ENCODE measurements around the gene FARP2. TPM values are rescaled to one million over a fixed set of nuclear protein-coding genes. Genes with fewer than 3 reads are reported as not detected.

The FARP2 gene
- total and polyA plus RNA-seq, 2 experiments from 2014 or later = 16.0 to 22.6 TPM

GRCh38 chr2:241517297-241517696 is 161.2 kb downstream of the FARP2 start:
- Histone ChIP-seq H2AFZ (no peak overlapping the region), H3F3A (replicated peaks; ENCODE audit: low read depth) (peaks cover 8% of the 10 kb centered on the region), H3K27ac (ENCODE audit: low read depth) (no peak overlapping the region), H3K9me2 (ENCODE audit: insufficient read depth) (0 out of 2 replicates have a peak, but pooled peaks cover 5% of the 10 kb centered on the region), H3K36me3 (ENCODE audit: insufficient read depth) (no peaks in the 10 kb centered on the region), H3K79me2 (replicated peaks; ENCODE audit: insufficient read depth) (no peaks in the 10 kb centered on the region), H3K27me3 (ENCODE audit: insufficient read depth) (no peaks in the 10 kb centered on the region), H3K4me1 (ENCODE audit: insufficient read depth) (no peaks in the 10 kb centered on the region; the same call in 1 of the 2 replicates), H3K4me3 (no peak overlapping the region), H4K20me1 (replicated peaks; ENCODE audit: insufficient read depth) (no peaks in the 10 kb centered on the region; the same call in 1 of the 2 replicates), H3K4me2 (no peak overlapping the region)
- TF ChIP-seq REST (IDR thresholded peaks at IDR 0.05; ENCODE audit: unreplicated experiment) = no peak
- TF ChIP-seq STAT1 (IDR thresholded peaks at IDR 0.05; ENCODE audit: unreplicated experiment) = no peak
- no peak for TF ChIP-seq EZH2 (IDR thresholded peaks at IDR 0.05; ENCODE audit: low read depth, unreplicated experiment)
- no peak for TF ChIP-seq CREB1 (CRISPR knock-in tag; IDR thresholded peaks at IDR 0.05; ENCODE audit: low read depth)
- no peak for TF ChIP-seq NANOG (IDR thresholded peaks at IDR 0.05; ENCODE audit: borderline replicate concordance)
- no peak for TF ChIP-seq JUNB (IDR thresholded peaks at IDR 0.05; ENCODE audit: unreplicated experiment)
- no peak for TF ChIP-seq POLR2AphosphoS5 (IDR thresholded peaks at IDR 0.05; ENCODE audit: low read depth)
- no peak for TF ChIP-seq ZNF331 (CRISPR knock-in tag; IDR thresholded peaks at IDR 0.05; ENCODE audit: low read depth)
- no peak for TF ChIP-seq ETS1 (IDR thresholded peaks at IDR 0.05)
- TF ChIP-seq CTCF (conservative IDR thresholded peaks at IDR 0.05; ENCODE audit: low read depth in 2 of 2) = no peak
- no peak for TF ChIP-seq ZNF462 (CRISPR knock-in tag; IDR thresholded peaks at IDR 0.05)
- no peak for TF ChIP-seq EZH2phosphoT487 (IDR thresholded peaks at IDR 0.05; ENCODE audit: unreplicated experiment)
- TF ChIP-seq ZNF114 (CRISPR knock-in tag; IDR thresholded peaks at IDR 0.05) = no peak
- Mint-ChIP-seq H3K36me3 (ENCODE audit: low read depth) (peaks cover 7% of the 10 kb centered on the region), H3K27me3 (ENCODE audit: insufficient read depth, low read depth, poor library complexity) (peaks cover 15% of the 10 kb centered on the region), H3K4me3 (no peak overlapping the region), H3K27ac (no peak overlapping the region), H3K9me3 (no peaks in the 10 kb centered on the region; the same call in none of the 3 replicates), H3K4me1 (no peaks in the 10 kb centered on the region)
- ATAC-seq (no peak), DNase-seq (ENCODE audit: low spot score) (no peak)

Measured in GM23338 (cell line).